Measurements from ENCODE around the gene GPR152.
"Not testable (repeated sequence)": the region's sequence is repeated elsewhere in the genome, so short reads cannot be mapped to it uniquely, and the experiment has no call there.

GPR152 gene

DNA sequence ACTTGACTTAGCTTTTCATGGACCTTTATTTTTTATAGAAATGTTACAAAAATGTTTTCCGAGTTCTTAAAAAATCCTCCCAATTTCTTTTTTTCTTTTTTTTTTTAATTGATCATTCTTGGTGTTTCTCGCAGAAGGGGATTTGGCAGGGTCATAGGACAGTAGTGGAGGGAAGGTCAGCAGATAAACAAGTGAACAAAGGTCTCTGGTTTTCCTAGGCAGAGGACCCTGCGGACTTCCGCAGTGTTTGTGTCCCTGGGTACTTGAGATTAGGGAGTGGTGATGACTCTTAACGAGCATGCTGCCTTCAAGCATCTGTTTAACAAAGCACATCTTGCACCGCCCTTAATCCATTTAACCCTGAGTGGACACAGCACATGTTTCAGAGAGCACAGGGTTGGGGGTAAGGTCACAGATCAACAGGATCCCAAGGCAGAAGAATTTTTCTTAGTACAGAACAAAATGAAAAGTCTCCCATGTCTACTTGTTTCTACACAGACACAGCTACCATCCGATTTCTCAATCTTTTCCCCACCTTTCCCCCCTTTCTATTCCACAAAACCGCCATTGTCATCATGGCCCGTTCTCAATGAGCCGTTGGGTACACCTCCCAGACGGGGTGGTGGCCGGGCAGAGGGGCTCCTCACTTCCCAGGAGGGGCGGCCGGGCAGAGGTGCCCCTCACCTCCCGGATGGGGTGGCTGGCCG lies 25.0 kb upstream of the GPR152 start:
- H3K36me3 ChIP-seq (ENCODE audit: control insufficient read depth in 4 of 4, insufficient read depth in 4 of 4, low read length in 3 of 4); POLR2A ChIA-PET; H3K9me3 ChIP-seq (ENCODE audit: control extremely low read depth in 1 of 5, control insufficient read depth in 4 of 5, insufficient read depth in 2 of 5, low read depth in 1 of 5, low read length in 4 of 5); H3K27ac ChIP-seq (ENCODE audit: insufficient read depth in 1 of 2, low read depth in 1 of 2, low read length in 2 of 2, poor library complexity in 1 of 2, severe bottlenecking in 2 of 2); DNase-seq; H3K27me3 ChIP-seq (replicated peaks in 2 of 5; ENCODE audit: control insufficient read depth in 4 of 5, insufficient read depth in 5 of 5, low read length in 4 of 5); H3K4me3 ChIP-seq (ENCODE audit: control insufficient read depth in 1 of 7, extremely low read depth in 1 of 7, insufficient read depth in 4 of 7, low read depth in 2 of 7, low read length in 6 of 7); H3K4me1 ChIP-seq (ENCODE audit: control extremely low read depth in 1 of 4, control insufficient read depth in 4 of 4, insufficient read depth in 4 of 4, low read length in 3 of 4): not testable (repeated sequence)
- CTCF ChIA-PET: interaction anchor here (0.9 to 1.0 kb wide), 2 partner anchors 52 to 76 kb away, joined by 3 read pairs; partner anchors contain the start of gene PPP1CA
- 86% methylated on average over 1 of the region's 16 CpGs for WGBS (ENCODE audit: insufficient coverage)

- ChIA-PET CTCF (interaction anchor here (0.9 to 1.0 kb wide), 2 partner anchors 51 to 75 kb away, joined by 3 read pairs; partner anchors contain the start of gene PPP1CA), POLR2A (interaction anchor here (1.5 kb wide), 1 partner anchor 123 kb away, joined by 3 read pairs; the partner anchor contains the start of gene POLD4)
- WGBS (ENCODE audit: insufficient coverage): 92% methylated on average over 10 of the region's 10 CpGs
- not testable (repeated sequence) for H3K36me3 ChIP-seq (ENCODE audit: control insufficient read depth in 4 of 4, insufficient read depth in 4 of 4, low read length in 3 of 4); H3K27me3 ChIP-seq (replicated peaks in 2 of 5; ENCODE audit: control insufficient read depth in 4 of 5, insufficient read depth in 5 of 5, low read length in 4 of 5); DNase-seq; H3K9me3 ChIP-seq (ENCODE audit: control extremely low read depth in 1 of 5, control insufficient read depth in 4 of 5, insufficient read depth in 2 of 5, low read depth in 1 of 5, low read length in 4 of 5); H3K4me1 ChIP-seq (ENCODE audit: control extremely low read depth in 1 of 4, control insufficient read depth in 4 of 4, insufficient read depth in 4 of 4, low read length in 3 of 4); H3K27ac ChIP-seq (ENCODE audit: insufficient read depth in 1 of 2, low read depth in 1 of 2, low read length in 2 of 2, poor library complexity in 1 of 2, severe bottlenecking in 2 of 2); H3K4me3 ChIP-seq (ENCODE audit: control insufficient read depth in 1 of 7, extremely low read depth in 1 of 7, insufficient read depth in 4 of 7, low read depth in 2 of 7, low read length in 6 of 7)
These were observed 24.2 kb upstream of the GPR152 start for GRCh38 chr11:67476692-67477091.

- ChIA-PET CTCF (interaction anchor here (1.1 to 2.0 kb wide), 2 partner anchors 90 to 119 kb away, joined by 3 to 5 read pairs; no protein-coding TSS in a partner anchor), POLR2A (no interaction called here)
- H3K27me3 ChIP-seq (replicated peaks in 2 of 5; ENCODE audit: control insufficient read depth in 4 of 5, insufficient read depth in 5 of 5, low read length in 4 of 5): peaks cover 0 to 3% (median 0%) of the 10 kb centered on the region in 5 experiments
- no peak overlapping the region for H3K4me3 ChIP-seq (ENCODE audit: control insufficient read depth in 1 of 7, extremely low read depth in 1 of 7, insufficient read depth in 4 of 7, low read depth in 2 of 7, low read length in 6 of 7)
- no peaks in the 10 kb centered on the region for H3K9me3 ChIP-seq (ENCODE audit: control extremely low read depth in 1 of 5, control insufficient read depth in 4 of 5, insufficient read depth in 2 of 5, low read depth in 1 of 5, low read length in 4 of 5)
- 93% methylated on average over 7 of the region's 7 CpGs for WGBS (ENCODE audit: insufficient coverage)
- H3K4me1 ChIP-seq (ENCODE audit: control extremely low read depth in 1 of 4, control insufficient read depth in 4 of 4, insufficient read depth in 4 of 4, low read length in 3 of 4): peaks cover 0 to 16% (median 11%) of the 10 kb centered on the region in 4 experiments
- DNase-seq: no peak
- no peak overlapping the region for H3K27ac ChIP-seq (ENCODE audit: insufficient read depth in 1 of 2, low read depth in 1 of 2, low read length in 2 of 2, poor library complexity in 1 of 2, severe bottlenecking in 2 of 2)
- H3K36me3 ChIP-seq (ENCODE audit: control insufficient read depth in 4 of 4, insufficient read depth in 4 of 4, low read length in 3 of 4): no peaks in the 10 kb centered on the region
These were observed 20.4 kb upstream of the GPR152 start for GRCh38 chr11:67472882-67473281.

GRCh38 chr11:67470337-67471002 lies 17.9 kb upstream of the GPR152 start:
- WGBS (ENCODE audit: insufficient coverage): 93% methylated on average over 6 of the region's 8 CpGs
- Histone ChIP-seq H3K9me3 (ENCODE audit: control extremely low read depth in 1 of 5, control insufficient read depth in 4 of 5, insufficient read depth in 2 of 5, low read depth in 1 of 5, low read length in 4 of 5) (no peaks in the 10 kb centered on the region), H3K27ac (ENCODE audit: insufficient read depth in 1 of 2, low read depth in 1 of 2, low read length in 2 of 2, poor library complexity in 1 of 2, severe bottlenecking in 2 of 2) (no peak overlapping the region), H3K4me3 (ENCODE audit: control insufficient read depth in 1 of 7, extremely low read depth in 1 of 7, insufficient read depth in 4 of 7, low read depth in 2 of 7, low read length in 6 of 7) (no peak overlapping the region), H3K36me3 (ENCODE audit: control insufficient read depth in 4 of 4, insufficient read depth in 4 of 4, low read length in 3 of 4) (no peaks in the 10 kb centered on the region), H3K27me3 (replicated peaks in 2 of 5; ENCODE audit: control insufficient read depth in 4 of 5, insufficient read depth in 5 of 5, low read length in 4 of 5) (peaks cover 0 to 3% (median 0%) of the 10 kb centered on the region in 5 experiments), H3K4me1 (ENCODE audit: control extremely low read depth in 1 of 4, control insufficient read depth in 4 of 4, insufficient read depth in 4 of 4, low read length in 3 of 4) (peaks cover 0 to 31% (median 18%) of the 10 kb centered on the region in 4 experiments)
- DNase-seq: no peak
- CTCF ChIA-PET: interaction anchor here (4.1 kb wide), 1 partner anchor 69 kb away, joined by 30 read pairs; the partner anchor contains the start of genes PPP1CA and TBC1D10C
- POLR2A ChIA-PET: no interaction called here

GRCh38 chr11:67469508-67469811 lies 16.9 kb upstream of the GPR152 start:
- CTCF ChIA-PET: interaction anchor here (0.7 to 4.1 kb wide), 6 partner anchors 18 to 89 kb away, joined by 3 to 30 read pairs (median 3); partner anchors contain the start of genes PPP1CA, PTPRCAP and TBC1D10C
- no peaks in the 10 kb centered on the region for H3K36me3 ChIP-seq (ENCODE audit: control insufficient read depth in 4 of 4, insufficient read depth in 4 of 4, low read length in 3 of 4)
- H3K4me3 ChIP-seq (ENCODE audit: control insufficient read depth in 1 of 7, extremely low read depth in 1 of 7, insufficient read depth in 4 of 7, low read depth in 2 of 7, low read length in 6 of 7): peak overlapping the region; percentile 44 to 88 (median 71)
- no peak for DNase-seq
- peaks cover 3 to 37% (median 25%) of the 10 kb centered on the region in 4 experiments for H3K4me1 ChIP-seq (ENCODE audit: control extremely low read depth in 1 of 4, control insufficient read depth in 4 of 4, insufficient read depth in 4 of 4, low read length in 3 of 4)
- H3K27ac ChIP-seq (ENCODE audit: insufficient read depth in 1 of 2, low read depth in 1 of 2, low read length in 2 of 2, poor library complexity in 1 of 2, severe bottlenecking in 2 of 2): peak overlapping the region; percentile 33 to 68
- WGBS (ENCODE audit: insufficient coverage): 23% methylated on average over 9 of the region's 9 CpGs
- no peaks in the 10 kb centered on the region for H3K9me3 ChIP-seq (ENCODE audit: control extremely low read depth in 1 of 5, control insufficient read depth in 4 of 5, insufficient read depth in 2 of 5, low read depth in 1 of 5, low read length in 4 of 5)
- H3K27me3 ChIP-seq (replicated peaks in 2 of 5; ENCODE audit: control insufficient read depth in 4 of 5, insufficient read depth in 5 of 5, low read length in 4 of 5): peaks cover 0 to 2% (median 0%) of the 10 kb centered on the region in 5 experiments
- POLR2A ChIA-PET: interaction anchor here (1.5 kb wide), 1 partner anchor 32 kb away, joined by 4 read pairs; the partner anchor contains the start of gene PTPRCAP

DNA sequence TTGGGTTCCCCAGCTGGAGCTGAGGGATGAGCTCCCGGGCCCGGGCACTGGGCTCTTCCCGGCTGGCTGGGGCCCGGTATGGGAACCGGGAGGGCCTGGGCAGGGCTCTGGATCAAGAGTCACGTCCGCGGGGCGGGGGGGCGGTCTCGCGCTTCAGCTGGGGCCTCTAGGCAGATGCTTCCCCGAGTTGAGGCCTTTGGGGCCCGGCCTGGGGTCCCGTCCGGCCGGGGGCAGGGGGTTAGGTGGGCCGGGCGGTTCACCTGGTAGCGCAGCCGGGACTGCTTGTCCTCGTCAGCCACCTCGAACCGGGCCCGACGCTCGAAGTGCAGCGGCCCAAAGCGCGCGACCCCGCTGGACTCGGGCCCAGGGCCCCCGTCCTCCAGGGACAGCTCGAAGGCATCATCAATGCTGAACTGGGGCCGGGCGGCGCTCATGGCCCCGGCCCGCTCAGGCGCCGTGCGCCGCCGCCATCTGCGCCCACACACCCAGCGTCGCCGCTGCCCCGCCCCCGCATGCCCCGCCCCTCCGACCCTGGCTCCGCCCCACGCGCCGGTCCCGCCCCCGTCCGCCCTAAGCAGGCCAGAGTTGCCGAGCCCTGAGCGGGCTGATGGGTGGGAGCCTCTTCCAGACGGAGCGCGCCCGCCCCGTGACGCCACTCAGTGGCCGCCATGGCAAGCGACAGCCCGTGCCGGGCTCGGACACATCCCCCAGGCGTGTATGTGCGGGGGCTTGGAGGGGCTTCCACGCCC lies 16.4 kb upstream of the GPR152 start, which contains the start of gene TMEM134:
Gene TMEM134, minus strand, starts transcription at position 493 of the 749 bp plus-strand sequence. Its CDS starts 59 bp downstream, at position 434.
- Histone ChIP-seq H3K4me1 (ENCODE audit: control extremely low read depth in 1 of 4, control insufficient read depth in 4 of 4, insufficient read depth in 4 of 4, low read length in 3 of 4) (peaks cover 3 to 42% (median 29%) of the 10 kb centered on the region in 4 experiments), H3K9me3 (ENCODE audit: control extremely low read depth in 1 of 5, control insufficient read depth in 4 of 5, insufficient read depth in 2 of 5, low read depth in 1 of 5, low read length in 4 of 5) (no peaks in the 10 kb centered on the region), H3K4me3 (ENCODE audit: control insufficient read depth in 1 of 7, extremely low read depth in 1 of 7, insufficient read depth in 4 of 7, low read depth in 2 of 7, low read length in 6 of 7) (peak within 1 kb of the TSS; percentile 59 to 88 (median 80)), H3K36me3 (ENCODE audit: control insufficient read depth in 4 of 4, insufficient read depth in 4 of 4, low read length in 3 of 4) (no peaks in the 10 kb centered on the region), H3K27me3 (replicated peaks in 2 of 5; ENCODE audit: control insufficient read depth in 4 of 5, insufficient read depth in 5 of 5, low read length in 4 of 5) (no peaks in the 10 kb centered on the region), H3K27ac (ENCODE audit: insufficient read depth in 1 of 2, low read depth in 1 of 2, low read length in 2 of 2, poor library complexity in 1 of 2, severe bottlenecking in 2 of 2) (peak within 1 kb of the TSS; percentile 33 to 68)
- under 1% methylated on average over 75 of the region's 76 CpGs for WGBS (ENCODE audit: insufficient coverage)
- ChIA-PET POLR2A (interaction anchor here (1.0 to 1.5 kb wide), 3 partner anchors 31 to 68 kb away, joined by 3 to 4 read pairs (median 3); partner anchors contain the start of genes PPP1CA and PTPRCAP), CTCF (interaction anchor here (0.6 to 4.1 kb wide), 17 partner anchors 10 to 126 kb away, joined by 3 to 30 read pairs (median 3); partner anchors contain the start of genes PPP1CA, PTPRCAP, RPS6KB2 and TBC1D10C)
- peak; percentile 93 to 95 (median 94) for DNase-seq

Measured in common myeloid progenitor, CD34-positive (primary cell).